SK-N-SH treated with all-trans-retinoic acid at 6 μM for 48 hours (cell line): ENCODE measurements around the gene PLXNB1.

Source experiments
- ATAC-seq: fragments of 200-7000 bp; cut with Tn5 transposase; 3 replicates; pipeline ENCODE4 v1.9.1; 2020; ENCODE audit warnings: mild to moderate bottlenecking, moderate library complexity
- ARNTL ChIP-seq: fragments of 450-650 bp; formaldehyde crosslinking; IDR thresholded peaks from 2 replicates; pipeline ENCODE4 v1.5.0; 2020; ENCODE audit warnings: low read depth, mild to moderate bottlenecking, moderate library complexity, borderline replicate concordance
- BACH2 ChIP-seq: fragments of 250-450 bp; sonication (Bioruptor Pico); IDR thresholded peaks from 2 replicates; pipeline ENCODE4 v1.9.0; 2021; ENCODE audit warnings: mild to moderate bottlenecking, borderline replicate concordance
- CREB5 ChIP-seq: fragments of 250-450 bp; sonication (Bioruptor Pico); IDR thresholded peaks from 2 replicates; pipeline ENCODE4 v1.5.1; 2020; ENCODE audit warnings: low read depth, mild to moderate bottlenecking, moderate library complexity
- CSDC2 ChIP-seq: fragments of 250-450 bp; sonication (Bioruptor Pico); IDR thresholded peaks from 2 replicates; pipeline ENCODE4 v1.5.0; 2020; ENCODE audit warnings: mild to moderate bottlenecking, moderate library complexity
- ESRRG ChIP-seq: fragments of 250-450 bp; sonication (Bioruptor Pico); IDR thresholded peaks from 2 replicates; pipeline ENCODE4 v1.6.1; 2021; ENCODE audit warnings: mild to moderate bottlenecking
- GLIS3 ChIP-seq: fragments of 250-450 bp; sonication (Bioruptor Pico); IDR thresholded peaks from 2 replicates; pipeline ENCODE4 v1.5.0; 2020; ENCODE audit warnings: mild to moderate bottlenecking, moderate library complexity
- OSR1 ChIP-seq: fragments of 250-450 bp; sonication (Bioruptor Pico); IDR thresholded peaks from 2 replicates; pipeline ENCODE4 v1.8.0; 2022; ENCODE audit warnings: moderate library complexity, mild to moderate bottlenecking, inconsistent platforms
- PATZ1 ChIP-seq: fragments of 250-450 bp; sonication (Bioruptor Pico); IDR thresholded peaks from 2 replicates; pipeline ENCODE4 v1.8.0; 2020; ENCODE audit warnings: mild to moderate bottlenecking, moderate library complexity, borderline replicate concordance
- PPARA ChIP-seq: fragments of 250-450 bp; sonication (Bioruptor Pico); IDR thresholded peaks from 2 replicates; pipeline ENCODE4 v1.5.0; 2020; ENCODE audit warnings: mild to moderate bottlenecking, borderline replicate concordance
- RARB ChIP-seq: fragments of 250-450 bp; sonication (Bioruptor Pico); IDR thresholded peaks from 2 replicates; pipeline ENCODE4 v1.8.0; 2021; ENCODE audit warnings: mild to moderate bottlenecking, moderate library complexity
- SNAI2 ChIP-seq: fragments of 250-450 bp; sonication (Bioruptor Pico); IDR thresholded peaks from 2 replicates; pipeline ENCODE4 v1.5.0; 2020; ENCODE audit warnings: mild to moderate bottlenecking, moderate library complexity
- TOX ChIP-seq: fragments of 250-450 bp; sonication (Bioruptor Pico); IDR thresholded peaks from 2 replicates; pipeline ENCODE4 v1.8.0; 2021; ENCODE audit warnings: mild to moderate bottlenecking, moderate library complexity, borderline replicate concordance
- ZC3H10 ChIP-seq: fragments of 250-450 bp; sonication (Bioruptor Pico); IDR thresholded peaks from 2 replicates; pipeline ENCODE4 v1.5.1; 2021; ENCODE audit warnings: mild to moderate bottlenecking, moderate library complexity
- ZFP3 ChIP-seq: fragments of 250-450 bp; sonication (Bioruptor Pico); IDR thresholded peaks from 2 replicates; pipeline ENCODE4 v1.5.0; 2020; ENCODE audit warnings: mild to moderate bottlenecking, moderate library complexity
- ZFP30 ChIP-seq: fragments of 450-650 bp; formaldehyde crosslinking; IDR thresholded peaks from 2 replicates; pipeline ENCODE4 v1.5.0; 2022; ENCODE audit warnings: mild to moderate bottlenecking, moderate library complexity
- ZNF565 ChIP-seq: fragments of 450-650 bp; formaldehyde crosslinking; conservative IDR thresholded peaks from 2 replicates; pipeline ENCODE4 v1.5.0; 2020; ENCODE audit warnings: low read depth, mild to moderate bottlenecking, moderate library complexity
- ZNF8 ChIP-seq: fragments of 450-650 bp; formaldehyde crosslinking; IDR thresholded peaks from 2 replicates; pipeline ENCODE4 v1.5.0; 2020; ENCODE audit warnings: mild to moderate bottlenecking, moderate library complexity
- TF ChIP-seq, protein P1 (sequence below): fragments of 250-450 bp; sonication (Bioruptor Pico); IDR thresholded peaks from 2 replicates; pipeline ENCODE4 v1.5.1; 2021; ENCODE audit warnings: mild to moderate bottlenecking, moderate library complexity
- TF ChIP-seq, protein P2 (sequence below): fragments of 250-450 bp; sonication (Bioruptor Pico); IDR thresholded peaks from 2 replicates; pipeline ENCODE4 v1.5.0; 2020; ENCODE audit warnings: mild to moderate bottlenecking, moderate library complexity
- TF ChIP-seq, protein P3 (sequence below): fragments of 250-450 bp; sonication (Bioruptor Pico); IDR thresholded peaks from 2 replicates; pipeline ENCODE4 v1.8.0; 2021; ENCODE audit warnings: low read depth, mild to moderate bottlenecking, moderate library complexity, borderline replicate concordance

PLXNB1 gene

DNA sequence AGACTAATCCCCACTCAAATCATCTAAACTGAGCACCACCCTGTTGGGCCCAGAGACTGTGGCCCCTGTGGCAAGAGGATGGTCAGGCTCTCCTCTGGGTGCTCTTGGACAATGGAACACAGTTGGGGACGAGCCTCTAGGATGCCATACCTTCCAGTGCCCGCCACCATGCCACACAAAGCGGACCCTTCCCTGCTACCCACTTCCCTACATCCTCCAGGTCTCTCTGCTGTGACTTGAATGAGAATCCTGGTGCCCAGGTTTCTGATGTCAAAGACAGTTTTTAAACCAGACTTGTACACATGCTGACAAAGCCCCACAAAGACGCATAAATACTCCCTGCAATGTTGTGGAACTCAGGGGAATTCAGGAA lies 5.3 kb upstream of the PLXNB1 start (continued):
- TF ChIP-seq ZFP30 (CRISPR knock-in tag) = no peak
- TF ChIP-seq, protein P1, sequence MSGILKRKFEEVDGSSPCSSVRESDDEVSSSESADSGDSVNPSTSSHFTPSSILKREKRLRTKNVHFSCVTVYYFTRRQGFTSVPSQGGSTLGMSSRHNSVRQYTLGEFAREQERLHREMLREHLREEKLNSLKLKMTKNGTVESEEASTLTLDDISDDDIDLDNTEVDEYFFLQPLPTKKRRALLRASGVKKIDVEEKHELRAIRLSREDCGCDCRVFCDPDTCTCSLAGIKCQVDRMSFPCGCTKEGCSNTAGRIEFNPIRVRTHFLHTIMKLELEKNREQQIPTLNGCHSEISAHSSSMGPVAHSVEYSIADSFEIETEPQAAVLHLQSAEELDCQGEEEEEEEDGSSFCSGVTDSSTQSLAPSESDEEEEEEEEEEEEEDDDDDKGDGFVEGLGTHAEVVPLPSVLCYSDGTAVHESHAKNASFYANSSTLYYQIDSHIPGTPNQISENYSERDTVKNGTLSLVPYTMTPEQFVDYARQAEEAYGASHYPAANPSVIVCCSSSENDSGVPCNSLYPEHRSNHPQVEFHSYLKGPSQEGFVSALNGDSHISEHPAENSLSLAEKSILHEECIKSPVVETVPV (CRISPR knock-in tag) = no peak

- no peak for TF ChIP-seq ZFP30 (CRISPR knock-in tag)
- TF ChIP-seq BACH2 = no peak
- TF ChIP-seq ESRRG (CRISPR knock-in tag) = no peak
- no peak for TF ChIP-seq RARB (CRISPR knock-in tag)
- no peak for TF ChIP-seq ZNF565 (CRISPR knock-in tag)
- no peak for TF ChIP-seq TOX (CRISPR knock-in tag)
- TF ChIP-seq, protein P2, sequence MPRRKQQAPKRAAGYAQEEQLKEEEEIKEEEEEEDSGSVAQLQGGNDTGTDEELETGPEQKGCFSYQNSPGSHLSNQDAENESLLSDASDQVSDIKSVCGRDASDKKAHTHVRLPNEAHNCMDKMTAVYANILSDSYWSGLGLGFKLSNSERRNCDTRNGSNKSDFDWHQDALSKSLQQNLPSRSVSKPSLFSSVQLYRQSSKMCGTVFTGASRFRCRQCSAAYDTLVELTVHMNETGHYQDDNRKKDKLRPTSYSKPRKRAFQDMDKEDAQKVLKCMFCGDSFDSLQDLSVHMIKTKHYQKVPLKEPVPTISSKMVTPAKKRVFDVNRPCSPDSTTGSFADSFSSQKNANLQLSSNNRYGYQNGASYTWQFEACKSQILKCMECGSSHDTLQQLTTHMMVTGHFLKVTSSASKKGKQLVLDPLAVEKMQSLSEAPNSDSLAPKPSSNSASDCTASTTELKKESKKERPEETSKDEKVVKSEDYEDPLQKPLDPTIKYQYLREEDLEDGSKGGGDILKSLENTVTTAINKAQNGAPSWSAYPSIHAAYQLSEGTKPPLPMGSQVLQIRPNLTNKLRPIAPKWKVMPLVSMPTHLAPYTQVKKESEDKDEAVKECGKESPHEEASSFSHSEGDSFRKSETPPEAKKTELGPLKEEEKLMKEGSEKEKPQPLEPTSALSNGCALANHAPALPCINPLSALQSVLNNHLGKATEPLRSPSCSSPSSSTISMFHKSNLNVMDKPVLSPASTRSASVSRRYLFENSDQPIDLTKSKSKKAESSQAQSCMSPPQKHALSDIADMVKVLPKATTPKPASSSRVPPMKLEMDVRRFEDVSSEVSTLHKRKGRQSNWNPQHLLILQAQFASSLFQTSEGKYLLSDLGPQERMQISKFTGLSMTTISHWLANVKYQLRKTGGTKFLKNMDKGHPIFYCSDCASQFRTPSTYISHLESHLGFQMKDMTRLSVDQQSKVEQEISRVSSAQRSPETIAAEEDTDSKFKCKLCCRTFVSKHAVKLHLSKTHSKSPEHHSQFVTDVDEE = no peak
- no peak for TF ChIP-seq PPARA (CRISPR knock-in tag)
- TF ChIP-seq CSDC2 (CRISPR knock-in tag) = no peak
- TF ChIP-seq, protein P1 (CRISPR knock-in tag) = no peak
- TF ChIP-seq CREB5 (CRISPR knock-in tag) = no peak
- no peak for TF ChIP-seq GLIS3 (CRISPR knock-in tag)
- no peak for TF ChIP-seq PATZ1 (CRISPR knock-in tag)
- TF ChIP-seq SNAI2 (CRISPR knock-in tag) = no peak
- no peak for TF ChIP-seq ZC3H10 (CRISPR knock-in tag)
- TF ChIP-seq, protein P3, sequence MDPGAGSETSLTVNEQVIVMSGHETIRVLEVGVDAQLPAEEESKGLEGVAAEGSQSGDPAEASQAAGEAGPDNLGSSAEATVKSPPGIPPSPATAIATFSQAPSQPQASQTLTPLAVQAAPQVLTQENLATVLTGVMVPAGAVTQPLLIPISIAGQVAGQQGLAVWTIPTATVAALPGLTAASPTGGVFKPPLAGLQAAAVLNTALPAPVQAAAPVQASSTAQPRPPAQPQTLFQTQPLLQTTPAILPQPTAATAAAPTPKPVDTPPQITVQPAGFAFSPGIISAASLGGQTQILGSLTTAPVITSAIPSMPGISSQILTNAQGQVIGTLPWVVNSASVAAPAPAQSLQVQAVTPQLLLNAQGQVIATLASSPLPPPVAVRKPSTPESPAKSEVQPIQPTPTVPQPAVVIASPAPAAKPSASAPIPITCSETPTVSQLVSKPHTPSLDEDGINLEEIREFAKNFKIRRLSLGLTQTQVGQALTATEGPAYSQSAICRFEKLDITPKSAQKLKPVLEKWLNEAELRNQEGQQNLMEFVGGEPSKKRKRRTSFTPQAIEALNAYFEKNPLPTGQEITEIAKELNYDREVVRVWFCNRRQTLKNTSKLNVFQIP (CRISPR knock-in tag) = no peak
- TF ChIP-seq ARNTL = no peak
- TF ChIP-seq ZFP3 = no peak
- no peak for TF ChIP-seq ZNF8 (CRISPR knock-in tag)
- TF ChIP-seq OSR1 (CRISPR knock-in tag) = no peak
- ATAC-seq = no peak
These were observed 4.8 kb upstream of the PLXNB1 start for GRCh38 chr3:48434591-48435222.
